Ascending aorta (tissue), 2 donors: ENCODE measurements around the gene GFER. TPM values are rescaled to one million over a fixed set of nuclear protein-coding genes. Genes with fewer than 3 reads are reported as not detected.

ENCODE experiments used
- DNase-seq, 2 donors: peaks; one replicate each; pipeline ENCODE4 v3.0.0-alpha.2; 2019; ENCODE audit warnings: low spot score in 2 of 2
- H3K27ac ChIP-seq, 2 donors: fragments of 200-600 bp; sonication (generic); one replicate each; pipeline ENCODE4 v1.5.1; 2016 to 2017; ENCODE audit warnings: mild to moderate bottlenecking in 1 of 2
- H3K27me3 ChIP-seq: fragments of 200-600 bp; sonication (generic); one replicate; pipeline ENCODE4 v1.5.1; 2017
- H3K36me3 ChIP-seq, 2 donors: fragments of 200-600 bp; sonication (generic); one replicate each; pipeline ENCODE4 v1.5.1; 2016
- H3K4me1 ChIP-seq, 2 donors: fragments of 200-600 bp; sonication (generic); one replicate each; pipeline ENCODE4 v1.5.1; 2016 to 2017; ENCODE audit warnings: mild to moderate bottlenecking in 1 of 2
- H3K4me3 ChIP-seq, 2 donors: fragments of 200-600 bp; sonication (generic); one replicate each; pipeline ENCODE4 v1.5.1; 2016 to 2017; ENCODE audit warnings: mild to moderate bottlenecking in 1 of 2
- H3K9me3 ChIP-seq, 2 donors: fragments of 200-600 bp; sonication (generic); one replicate each; pipeline ENCODE4 v1.5.1; 2016
- intact Hi-C: fragments of 100-400 bp; cut with DNase I; formaldehyde crosslinking; loops from one replicate; pipeline ENCODE4 v1.15.1; 2023
- total RNA-seq: library from RNA; depleted of rRNA; stranded (reverse); fragments of >200 nt; gene quantifications from one replicate; pipeline ENCODE4 v1.1.0, GENCODE V29; 2016
- TF ChIP-seq, protein P1 (sequence below), 3 experiments: fragments of 200-600 bp in 2 of 3; fragments of 450-650 bp in 1 of 3; sonication (generic) in 2 of 3; IDR thresholded peaks; one replicate each; pipeline ENCODE4 v1.5.1; 2016 to 2019; ENCODE audit warnings: antibody characterized with exemption in 3 of 3, mild to moderate bottlenecking in 1 of 3, moderate library complexity in 1 of 3

Gene GFER
- total RNA-seq, 1 donor from 2014 or later: 2.7 TPM

- peaks cover 17 to 28% of the 10 kb centered on the region in 2 donors for H3K4me1 ChIP-seq
- no peaks in the 10 kb centered on the region for H3K9me3 ChIP-seq
- peak overlapping the region in 1 of 2 donors; percentile 25 for H3K4me3 ChIP-seq
- DNase-seq: peak in 1 of 2 donors; percentile 85
- H3K27ac ChIP-seq: no peak overlapping the region
- intact Hi-C loops: no loop called here
- H3K27me3 ChIP-seq: no peaks in the 10 kb centered on the region
- peaks cover 41 to 44% of the 10 kb centered on the region in 2 donors for H3K36me3 ChIP-seq
- TF ChIP-seq, protein P1, sequence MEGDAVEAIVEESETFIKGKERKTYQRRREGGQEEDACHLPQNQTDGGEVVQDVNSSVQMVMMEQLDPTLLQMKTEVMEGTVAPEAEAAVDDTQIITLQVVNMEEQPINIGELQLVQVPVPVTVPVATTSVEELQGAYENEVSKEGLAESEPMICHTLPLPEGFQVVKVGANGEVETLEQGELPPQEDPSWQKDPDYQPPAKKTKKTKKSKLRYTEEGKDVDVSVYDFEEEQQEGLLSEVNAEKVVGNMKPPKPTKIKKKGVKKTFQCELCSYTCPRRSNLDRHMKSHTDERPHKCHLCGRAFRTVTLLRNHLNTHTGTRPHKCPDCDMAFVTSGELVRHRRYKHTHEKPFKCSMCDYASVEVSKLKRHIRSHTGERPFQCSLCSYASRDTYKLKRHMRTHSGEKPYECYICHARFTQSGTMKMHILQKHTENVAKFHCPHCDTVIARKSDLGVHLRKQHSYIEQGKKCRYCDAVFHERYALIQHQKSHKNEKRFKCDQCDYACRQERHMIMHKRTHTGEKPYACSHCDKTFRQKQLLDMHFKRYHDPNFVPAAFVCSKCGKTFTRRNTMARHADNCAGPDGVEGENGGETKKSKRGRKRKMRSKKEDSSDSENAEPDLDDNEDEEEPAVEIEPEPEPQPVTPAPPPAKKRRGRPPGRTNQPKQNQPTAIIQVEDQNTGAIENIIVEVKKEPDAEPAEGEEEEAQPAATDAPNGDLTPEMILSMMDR (IDR thresholded peaks at IDR 0.05): peak; percentile 70 to 83 (median 81)
Measured at GRCh38 chr16:2003827-2004641, 20.0 kb downstream of the GFER start.

DNA sequence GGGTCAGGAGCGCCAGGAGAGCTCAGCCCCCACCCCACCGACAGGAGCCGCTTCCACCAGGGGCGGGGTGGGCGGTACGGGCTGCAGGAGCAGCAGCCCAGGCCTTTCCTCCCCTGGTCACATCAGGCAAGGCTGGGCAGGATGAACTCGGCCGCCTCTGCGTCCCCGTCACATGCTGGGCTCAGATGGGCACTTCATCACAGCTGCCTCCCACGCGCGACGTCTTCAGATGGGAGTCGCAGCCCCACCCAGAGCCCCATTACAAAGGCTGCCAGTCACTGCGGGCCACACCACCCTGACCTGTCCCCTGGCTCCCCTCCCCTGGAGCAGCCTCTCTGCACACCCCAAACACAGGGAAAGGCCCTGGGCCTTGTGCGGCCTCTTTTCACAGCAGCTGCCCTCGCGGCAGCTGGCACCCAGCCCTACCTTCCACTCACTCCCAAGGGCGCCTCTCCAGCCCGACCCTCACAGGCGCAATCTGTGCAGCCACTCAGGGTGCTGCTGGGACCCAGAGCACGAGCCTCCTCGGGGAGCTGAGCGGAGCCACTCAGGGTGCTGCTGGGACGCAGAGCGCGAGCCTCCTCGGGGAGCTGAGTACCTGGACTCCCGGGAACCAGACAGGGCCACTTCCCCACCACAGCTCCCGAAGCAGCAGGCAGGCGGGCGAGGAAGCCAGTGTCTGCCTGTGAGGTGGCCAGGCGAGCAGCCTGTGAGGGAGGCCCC, 21.0 kb downstream of the GFER start:
- Histone ChIP-seq H3K36me3 (peaks cover 32 to 35% of the 10 kb centered on the region in 2 donors), H3K9me3 (no peaks in the 10 kb centered on the region), H3K4me3 (no peak overlapping the region), H3K27me3 (no peaks in the 10 kb centered on the region), H3K27ac (no peak overlapping the region), H3K4me1 (peaks cover 17 to 28% of the 10 kb centered on the region in 2 donors)
- intact Hi-C loops: no loop called here
- DNase-seq: no peak
- TF ChIP-seq, protein P1 (IDR thresholded peaks at IDR 0.05): no peak

GRCh38 chr16:2005646-2006045, 21.7 kb downstream of the GFER start:
- DNase-seq: no peak

GRCh38 chr16:2006317-2006716, 22.3 kb downstream of the GFER start:
- intact Hi-C loops: no loop called here
- H3K4me1 ChIP-seq: peaks cover 23 to 34% of the 10 kb centered on the region in 2 donors

More at GRCh38 chr16:2005646-2006045, 21.7 kb downstream of the GFER start:
- no peak overlapping the region for H3K4me3 ChIP-seq
- intact Hi-C loops: no loop called here
- H3K27me3 ChIP-seq: no peaks in the 10 kb centered on the region
- H3K4me1 ChIP-seq: peaks cover 23 to 34% of the 10 kb centered on the region in 2 donors
- peaks cover 27 to 28% of the 10 kb centered on the region in 2 donors for H3K36me3 ChIP-seq
- TF ChIP-seq, protein P1 (IDR thresholded peaks at IDR 0.05): no peak
- H3K27ac ChIP-seq: no peak overlapping the region
- H3K9me3 ChIP-seq: no peaks in the 10 kb centered on the region

GRCh38 chr16:2007081-2007836, 23.3 kb downstream of the GFER start:
- DNase-seq: no peak
- peak overlapping the region in 1 of 2 donors; percentile 75 for H3K4me3 ChIP-seq
- peaks cover 23 to 34% of the 10 kb centered on the region in 2 donors for H3K4me1 ChIP-seq

More at GRCh38 chr16:2006317-2006716, 22.3 kb downstream of the GFER start:
- no peaks in the 10 kb centered on the region for H3K27me3 ChIP-seq
- TF ChIP-seq, protein P1 (IDR thresholded peaks at IDR 0.05): no peak
- peaks cover 21% of the 10 kb centered on the region in 2 donors for H3K36me3 ChIP-seq
- no peak overlapping the region for H3K27ac ChIP-seq
- H3K4me3 ChIP-seq: no peak overlapping the region
- H3K9me3 ChIP-seq: no peaks in the 10 kb centered on the region
- DNase-seq: no peak

More at GRCh38 chr16:2007081-2007836, 23.3 kb downstream of the GFER start:
- Histone ChIP-seq H3K27ac (no peak overlapping the region), H3K27me3 (no peaks in the 10 kb centered on the region), H3K9me3 (no peaks in the 10 kb centered on the region), H3K36me3 (peaks cover 12% of the 10 kb centered on the region in 2 donors)
- TF ChIP-seq, protein P1 (IDR thresholded peaks at IDR 0.05): no peak
- intact Hi-C loops: no loop called here
